Germinal center (tissue), 1 donor: ENCODE data around the gene RHOU.

Experiments used
- DNase-seq: peaks from one replicate; pipeline ENCODE4 v3.0.0; 2012; ENCODE audit warnings: mixed read lengths, low spot score

Gene RHOU

DNA sequence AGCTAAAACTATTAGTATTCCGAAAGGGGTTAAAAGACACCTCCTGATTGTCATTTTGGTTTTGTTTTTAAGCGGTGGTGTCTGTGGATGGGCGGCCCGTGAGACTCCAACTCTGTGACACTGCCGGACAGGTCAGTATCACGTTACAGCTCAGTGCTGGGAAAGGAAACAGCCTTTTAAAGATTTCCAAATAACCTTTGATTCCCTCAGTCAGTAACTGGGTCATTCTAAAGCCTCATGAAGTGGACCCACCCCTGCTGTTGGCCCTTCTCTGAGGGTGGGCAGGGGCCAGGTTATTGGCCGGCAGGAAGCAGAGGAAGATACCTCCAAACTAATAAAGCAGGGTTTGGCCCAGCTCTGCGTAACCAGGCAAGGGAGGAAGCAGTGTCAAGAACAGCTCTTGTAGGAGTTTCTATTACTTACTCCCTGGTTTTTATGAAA, 2.3 kb downstream of the RHOU start:
- DNase-seq = no peak

- DNase-seq = no peak
Observed at GRCh38 chr1:228739826-228740225, 4.5 kb downstream of the RHOU start.

- DNase-seq = no peak
Observed at GRCh38 chr1:228740543-228741317, 5.5 kb downstream of the RHOU start.

DNA sequence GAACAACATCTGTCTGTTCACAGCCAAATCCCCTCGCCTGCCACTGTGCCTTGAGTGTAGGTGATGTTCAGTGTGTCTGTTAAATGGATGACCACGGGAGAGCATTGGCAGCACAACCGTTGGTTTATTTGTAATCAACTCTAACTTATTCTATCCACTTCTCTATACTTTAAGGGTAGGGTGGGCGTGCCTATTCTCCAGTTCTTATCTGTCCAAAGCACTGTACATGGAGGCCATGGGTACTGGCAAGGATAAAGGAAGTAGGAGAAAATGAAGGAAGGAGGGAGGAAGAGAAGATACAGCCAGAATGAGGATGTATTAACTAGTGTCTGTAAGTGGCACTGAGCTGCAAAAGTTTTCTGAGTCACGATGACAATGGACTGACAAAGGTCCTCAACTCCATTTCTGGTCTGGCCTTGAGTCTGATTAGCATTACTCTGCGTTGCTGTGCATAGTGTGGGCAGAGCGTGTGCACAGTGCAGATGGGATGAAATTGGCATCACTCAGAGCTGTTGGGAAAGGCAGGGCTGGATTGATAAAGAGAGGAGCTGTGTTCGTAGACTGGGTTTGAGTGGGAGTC, 7.1 kb downstream of the RHOU start:
- DNase-seq = no peak

GRCh38 chr1:228743405-228743804, 8.1 kb downstream of the RHOU start:
- DNase-seq = no peak

GRCh38 chr1:228744356-228744755, 9.1 kb downstream of the RHOU start:
- no peak for DNase-seq

- DNase-seq = no peak
Observed at GRCh38 chr1:228744918-228745317, 9.6 kb downstream of the RHOU start.

DNA sequence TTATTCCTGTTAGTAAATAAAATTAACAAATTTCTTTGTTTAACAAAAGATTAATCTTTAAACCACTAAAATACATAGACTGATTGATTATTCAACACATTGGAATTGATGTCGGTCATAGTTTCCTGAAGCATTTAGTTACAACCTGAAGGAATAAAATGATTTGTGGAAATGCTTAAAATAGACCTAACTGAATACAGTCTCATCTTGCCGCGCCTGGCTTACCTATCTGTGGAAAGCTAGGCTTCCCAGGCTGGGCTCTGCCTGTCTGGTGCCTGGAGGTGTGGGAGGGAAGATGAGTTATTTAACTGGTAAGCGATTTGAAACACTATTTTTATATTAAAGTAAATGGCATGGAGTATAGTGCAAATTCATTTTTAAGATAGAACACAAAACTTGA, 10.2 kb downstream of the RHOU start:
- no peak for DNase-seq

DNA sequence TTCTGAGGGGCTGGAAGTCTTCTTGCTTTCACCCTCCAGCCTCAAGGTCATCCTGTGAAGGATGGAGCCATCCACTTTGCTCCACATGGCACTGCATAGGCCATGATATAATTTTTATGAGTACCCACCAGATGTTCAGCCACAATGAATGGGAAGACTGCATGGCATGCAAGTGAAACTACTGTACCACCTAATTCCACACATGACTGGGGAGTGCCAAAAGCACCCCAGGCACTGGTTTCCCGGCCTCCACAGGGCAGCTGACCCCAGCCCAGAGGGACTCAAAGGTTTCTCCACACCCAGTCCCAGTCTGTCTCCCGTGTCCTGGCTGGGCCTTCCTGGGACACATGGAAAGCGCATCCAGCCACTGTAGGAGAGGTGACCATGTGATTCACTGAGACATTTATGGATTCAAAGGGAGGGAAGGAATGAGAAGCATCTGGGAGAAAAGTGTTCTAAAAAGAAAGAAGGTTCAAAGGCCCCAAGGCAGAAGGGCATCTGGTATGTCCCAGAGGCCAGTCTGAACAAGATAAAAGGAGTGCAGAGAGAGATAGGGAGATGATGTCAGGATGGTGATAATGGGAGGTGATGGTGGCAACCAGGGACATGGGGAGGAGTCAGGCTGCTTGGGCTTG, 12.1 kb downstream of the RHOU start:
- no peak for DNase-seq

DNA sequence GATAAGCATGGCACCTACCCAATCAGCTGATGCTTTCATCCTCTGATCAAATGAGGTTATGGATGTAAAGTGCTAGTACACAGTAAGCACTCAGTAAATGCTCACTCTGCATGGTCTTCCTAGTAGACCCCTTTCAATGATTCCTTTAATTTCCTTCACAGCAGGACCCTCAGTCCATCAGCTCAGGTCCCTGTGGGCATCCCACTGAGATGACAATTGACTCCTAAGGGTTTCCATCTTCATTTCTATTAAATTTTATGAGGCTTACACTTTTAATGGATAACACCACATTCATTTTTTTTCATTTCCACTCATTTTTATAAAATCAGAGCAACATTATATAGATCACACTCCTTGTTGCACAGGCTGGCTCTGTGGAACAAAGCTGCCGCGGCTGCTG, 12.8 kb downstream of the RHOU start:
- no peak for DNase-seq

GRCh38 chr1:228748431-228748830, 13.2 kb downstream of the RHOU start:
- no peak for DNase-seq

DNA sequence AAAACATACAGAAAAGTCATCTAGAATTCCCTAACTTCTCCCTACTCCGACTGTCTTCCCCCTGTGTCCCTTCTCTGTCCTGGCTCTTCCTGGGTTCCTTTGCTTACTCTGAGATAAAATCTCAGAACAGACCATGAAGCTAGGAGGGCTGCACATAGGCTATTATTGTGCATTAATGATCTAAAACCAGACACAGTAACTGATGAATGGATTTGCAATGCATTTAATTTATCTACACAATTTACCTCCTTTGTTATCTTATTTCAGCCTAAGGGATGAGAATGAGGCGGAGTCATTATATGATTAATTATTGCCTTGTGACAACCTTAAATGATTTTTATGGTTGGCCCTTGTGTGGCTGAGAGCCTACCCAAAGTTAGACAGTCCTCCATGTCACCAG, 14.5 kb downstream of the RHOU start:
- DNase-seq = no peak

GRCh38 chr1:228750915-228751314, 15.6 kb downstream of the RHOU start:
- no peak for DNase-seq

DNA sequence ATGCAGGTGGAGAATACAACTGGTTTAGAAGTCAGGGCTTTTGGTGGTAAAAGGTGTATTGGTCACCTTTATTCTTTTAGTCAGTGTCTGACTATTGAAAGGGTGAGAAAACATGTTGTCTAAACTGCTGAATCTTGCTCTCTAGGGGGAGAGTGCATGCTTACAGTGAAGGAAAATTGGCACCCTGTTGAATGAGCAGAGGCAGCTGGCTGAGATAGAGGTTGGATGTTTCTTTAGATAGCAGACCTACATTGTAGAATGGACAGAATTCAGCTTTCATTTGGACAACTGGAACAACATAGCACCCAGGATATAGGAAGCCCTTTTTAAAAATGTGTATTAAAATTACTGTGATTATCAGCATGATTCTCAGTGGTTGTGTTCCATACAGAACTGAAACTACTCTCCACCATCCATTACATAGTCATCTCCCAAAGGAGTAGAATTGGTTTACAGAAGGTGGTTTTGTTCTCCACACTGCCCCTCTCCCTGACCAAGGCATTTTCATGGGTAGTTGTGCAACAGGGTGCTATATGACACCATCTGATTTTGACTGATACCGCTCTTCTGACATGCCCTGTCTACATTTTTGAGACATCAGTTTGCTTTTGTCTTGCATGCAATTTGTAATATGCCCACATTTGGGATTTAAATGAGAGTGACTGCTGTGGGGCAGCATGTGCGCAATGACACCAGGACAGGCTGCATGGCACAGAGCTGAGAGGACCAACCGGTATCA, 16.2 kb downstream of the RHOU start:
- no peak for DNase-seq

GRCh38 chr1:228752258-228752657, 17.0 kb downstream of the RHOU start:
- DNase-seq = no peak

GRCh38 chr1:228752675-228753265, 17.5 kb downstream of the RHOU start:
- DNase-seq = no peak

- no peak for DNase-seq
Observed at GRCh38 chr1:228753287-228753686, 18.0 kb downstream of the RHOU start.

DNA sequence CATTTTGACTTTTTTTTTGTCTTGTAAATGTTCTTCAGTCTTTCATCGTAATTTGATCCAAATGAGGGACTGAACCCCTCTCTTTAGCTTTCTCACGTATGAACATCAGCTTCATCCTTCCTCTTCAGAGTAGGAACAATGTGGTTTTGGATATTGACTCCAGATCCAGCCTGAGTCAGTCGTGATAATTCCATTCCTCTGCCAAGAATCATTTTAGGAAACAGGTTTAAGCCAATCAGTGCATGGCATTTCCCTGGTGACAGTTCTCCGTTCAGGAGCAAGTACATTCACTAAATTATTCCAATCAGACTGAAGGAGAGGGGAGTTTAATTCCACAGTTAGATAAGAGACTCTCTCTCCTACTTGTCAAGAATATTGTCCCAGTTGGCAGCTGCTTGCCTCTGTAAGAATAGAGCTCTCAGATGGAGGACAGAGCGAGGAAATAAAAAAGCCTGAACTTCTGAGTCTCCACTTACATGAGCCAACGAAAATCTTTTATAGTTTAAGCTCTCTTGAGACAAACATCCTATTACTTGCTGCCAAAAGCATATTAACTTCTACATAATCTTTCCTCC, 18.6 kb downstream of the RHOU start:
- no peak for DNase-seq

- DNase-seq = no peak
Observed at GRCh38 chr1:228754646-228755268, 19.5 kb downstream of the RHOU start.

DNA sequence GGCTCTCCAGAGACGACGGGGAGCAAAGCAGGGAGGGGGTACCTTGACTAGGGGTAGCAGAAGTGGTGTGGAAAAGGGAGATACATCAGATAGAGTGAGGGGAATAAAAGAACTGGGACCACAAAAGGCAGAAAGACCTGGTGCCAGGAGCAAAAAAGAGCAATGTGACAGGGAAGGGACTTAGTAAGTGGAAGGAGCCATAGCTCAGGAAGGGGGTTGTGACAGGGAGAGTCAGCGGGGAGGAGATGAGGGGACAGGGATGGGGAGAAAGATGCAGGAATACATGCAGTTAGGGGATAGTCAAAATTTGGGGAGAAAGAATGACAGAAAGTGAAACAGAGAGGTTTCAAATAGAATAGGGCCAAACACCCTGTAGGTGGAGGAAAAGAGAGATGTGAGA, 20.5 kb downstream of the RHOU start:
- DNase-seq = no peak

DNA sequence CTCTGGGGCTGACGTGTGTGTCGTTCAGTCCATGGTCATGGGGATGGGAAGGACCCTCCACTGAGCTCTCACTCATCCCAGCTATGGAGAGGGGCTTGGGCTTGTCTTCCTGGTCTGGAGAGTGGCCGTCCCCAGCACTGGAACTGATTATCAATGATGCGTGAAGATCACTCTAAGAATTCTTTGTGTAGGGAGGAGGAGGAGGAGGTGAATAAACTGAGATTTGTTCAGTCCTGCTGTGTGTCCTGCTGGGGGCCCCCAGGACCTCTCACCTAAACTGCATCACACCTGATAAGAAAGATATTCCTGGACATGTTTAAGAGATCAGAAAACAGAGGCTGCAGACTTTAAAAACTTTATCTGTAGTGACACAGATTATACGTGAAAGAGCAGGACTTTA, 21.2 kb downstream of the RHOU start:
- DNase-seq = no peak

DNA sequence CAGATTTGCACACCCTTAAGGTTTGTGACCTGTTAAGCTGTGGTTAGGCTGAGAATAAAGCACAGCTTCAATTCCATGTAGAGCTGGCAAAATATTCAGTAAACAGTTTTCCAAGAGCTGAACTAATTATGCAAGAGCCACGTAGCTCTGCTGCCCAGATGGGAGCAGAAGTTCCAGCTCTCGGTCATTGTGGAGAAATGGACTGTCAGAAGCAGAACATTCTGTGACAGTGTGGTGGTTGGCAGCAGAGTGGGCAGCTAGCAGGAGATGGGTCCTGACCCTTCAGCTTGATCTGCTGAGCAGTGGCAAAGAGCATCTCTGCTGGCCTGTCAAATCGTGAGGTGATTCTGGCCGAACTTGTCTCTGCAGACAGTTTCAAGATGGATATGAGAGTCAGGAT, 23.2 kb downstream of the RHOU start:
- DNase-seq = no peak
